Right lobe of liver (tissue), 4 donors: ENCODE measurements around the gene TTC23L.

Experiments used
- POLR2A ChIP-seq: fragments of 450-650 bp; IDR thresholded peaks from one replicate; pipeline ENCODE4 v1.6.1; 2017; ENCODE audit warnings: antibody characterized with exemption, mild to moderate bottlenecking
- TF ChIP-seq, protein P1 (sequence below), 4 donors: fragments of 200-600 bp in 3 of 4; fragments of 450-650 bp in 1 of 4; IDR thresholded peaks; one replicate each; pipeline versions ENCODE4 v1.5.1 to v1.8.0; 2016 to 2022; ENCODE audit warnings: antibody characterized with exemption in 4 of 4, mild to moderate bottlenecking in 2 of 4
- donor health status: DM: no; HTN: no; CAD: no.
- donor health status: DM: no; HTN: no; CAD: no.
- donor health status: DM: no; HTN: yes; CAD: no.

DNA sequence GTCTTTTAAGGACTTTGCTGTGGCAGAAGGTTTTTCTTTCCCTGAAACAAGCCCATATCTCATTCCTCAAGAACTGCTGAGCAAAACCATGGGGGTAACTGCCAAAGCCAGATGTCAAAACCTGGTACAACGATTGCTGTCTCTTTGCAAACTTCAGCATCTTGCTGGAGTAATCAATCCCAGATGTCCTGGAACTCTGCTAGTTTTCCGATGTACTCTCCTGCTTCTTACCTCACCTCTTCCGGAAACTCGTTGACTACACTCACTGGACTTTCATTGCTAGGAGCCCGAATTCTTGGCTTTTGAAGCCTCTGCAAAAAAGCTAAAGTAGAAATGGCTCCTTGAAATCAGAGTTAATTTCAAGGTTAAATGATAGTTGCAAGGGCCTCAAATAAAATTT, 53.0 kb downstream of the TTC23L start:
- TF ChIP-seq, protein P1, sequence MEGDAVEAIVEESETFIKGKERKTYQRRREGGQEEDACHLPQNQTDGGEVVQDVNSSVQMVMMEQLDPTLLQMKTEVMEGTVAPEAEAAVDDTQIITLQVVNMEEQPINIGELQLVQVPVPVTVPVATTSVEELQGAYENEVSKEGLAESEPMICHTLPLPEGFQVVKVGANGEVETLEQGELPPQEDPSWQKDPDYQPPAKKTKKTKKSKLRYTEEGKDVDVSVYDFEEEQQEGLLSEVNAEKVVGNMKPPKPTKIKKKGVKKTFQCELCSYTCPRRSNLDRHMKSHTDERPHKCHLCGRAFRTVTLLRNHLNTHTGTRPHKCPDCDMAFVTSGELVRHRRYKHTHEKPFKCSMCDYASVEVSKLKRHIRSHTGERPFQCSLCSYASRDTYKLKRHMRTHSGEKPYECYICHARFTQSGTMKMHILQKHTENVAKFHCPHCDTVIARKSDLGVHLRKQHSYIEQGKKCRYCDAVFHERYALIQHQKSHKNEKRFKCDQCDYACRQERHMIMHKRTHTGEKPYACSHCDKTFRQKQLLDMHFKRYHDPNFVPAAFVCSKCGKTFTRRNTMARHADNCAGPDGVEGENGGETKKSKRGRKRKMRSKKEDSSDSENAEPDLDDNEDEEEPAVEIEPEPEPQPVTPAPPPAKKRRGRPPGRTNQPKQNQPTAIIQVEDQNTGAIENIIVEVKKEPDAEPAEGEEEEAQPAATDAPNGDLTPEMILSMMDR (IDR thresholded peaks at IDR 0.05): no peak
- no peak for TF ChIP-seq POLR2A
